T-cell (primary cell): ENCODE results near the gene PCDHGA6. TPM values are rescaled to one million over a fixed set of nuclear protein-coding genes. Genes with fewer than 3 reads are reported as not detected.
A peak's percentile ranks its signal among the peaks of the same experiment; 100 is the strongest.

Experiments
- ATAC-seq, 4 experiments: fragments of 200-7000 bp in 3 of 4; fragments of 150-1000 bp in 1 of 4; cut with Tn5 transposase; replicated peaks in 1 of 4; 1 replicate in 3 of 4; 2 replicates in 1 of 4; pipeline ENCODE4 v1.10.0; 2021; ENCODE audit warnings: moderate library complexity in 3 of 4, mild to moderate bottlenecking in 2 of 4, moderate number of reproducible peaks in 1 of 4
- CTCF ChIA-PET, 2 donors: fragments of 300-600 bp; sonication (Branson Sonifier 250); formaldehyde crosslinking; loops; one replicate each; lab custom pipeline; 2022; ENCODE audit warnings: antibody characterized with exemption in 2 of 2; lab: Charles Lee
- POLR2A ChIA-PET, 2 donors: fragments of 300-600 bp; sonication (Branson Sonifier 250); formaldehyde crosslinking; loops; one replicate each; lab custom pipeline; 2022; ENCODE audit warnings: antibody characterized with exemption in 2 of 2; lab: Charles Lee
- DNase-seq, 35 experiments: peaks; one replicate each; pipeline versions ENCODE4 v3.0.0 to v3.0.0-alpha.2; 2013 to 2023
- H3K27ac ChIP-seq: one replicate; pipeline ENCODE4 v1.5.1; 2013; ENCODE audit warnings: low read length
- H3K27me3 ChIP-seq, 2 experiments: replicated peaks in 1 of 2; 1 replicate in 1 of 2; 2 replicates in 1 of 2; pipeline versions ENCODE4 v1.6.1 to v1.7.0; 2013; ENCODE audit warnings: low read length in 1 of 2, mixed read lengths in 1 of 2; ENCODE audit not compliant: control insufficient read depth in 2 of 2, insufficient read depth in 2 of 2; ENCODE audit errors: extremely low read depth in 1 of 2
- H3K36me3 ChIP-seq, 2 donors: 1 replicate in 1 of 2; 2 replicates in 1 of 2; pipeline versions ENCODE4 v1.6.1 to v1.7.0; 2013; ENCODE audit warnings: low read length in 1 of 2; ENCODE audit not compliant: control insufficient read depth in 2 of 2, insufficient read depth in 1 of 2; ENCODE audit errors: extremely low read depth in 1 of 2
- H3K4me1 ChIP-seq, 2 experiments: 1 replicate in 1 of 2; 2 replicates in 1 of 2; pipeline versions ENCODE4 v1.6.1 to v1.7.0; 2013; ENCODE audit warnings: low read length in 2 of 2, mixed read lengths in 1 of 2; ENCODE audit not compliant: insufficient read depth in 2 of 2, control insufficient read depth in 1 of 2; ENCODE audit errors: extremely low read depth in 1 of 2
- H3K4me3 ChIP-seq, 2 donors: 1 replicate in 1 of 2; 2 replicates in 1 of 2; pipeline versions ENCODE4 v1.5.1 to v1.7.0; 2013; ENCODE audit warnings: mild to moderate bottlenecking in 2 of 2, low read length in 1 of 2, moderate library complexity in 1 of 2; ENCODE audit not compliant: control insufficient read depth in 1 of 2; ENCODE audit errors: extremely low read depth in 1 of 2
- H3K9me3 ChIP-seq: 2 replicates; pipeline ENCODE4 v1.7.0; 2013
- H3K27ac Mint-ChIP-seq, 2 donors: one replicate each; pipeline ENCODE4 v1.8.0; 2020 to 2021; ENCODE audit warnings: mild to moderate bottlenecking in 2 of 2, mixed read lengths in 2 of 2
- H3K27me3 Mint-ChIP-seq, 2 donors: one replicate each; pipeline ENCODE4 v1.8.0; 2021 to 2022; ENCODE audit warnings: mixed read lengths in 2 of 2
- H3K36me3 Mint-ChIP-seq: one replicate; pipeline ENCODE4 v1.8.0; 2021; ENCODE audit warnings: mixed read lengths
- H3K4me1 Mint-ChIP-seq, 3 donors: one replicate each; pipeline ENCODE4 v1.8.0; 2020 to 2022; ENCODE audit warnings: mixed read lengths in 3 of 3, mild to moderate bottlenecking in 1 of 3
- H3K4me3 Mint-ChIP-seq, 3 donors: one replicate each; pipeline ENCODE4 v1.8.0; 2020 to 2022; ENCODE audit warnings: mild to moderate bottlenecking in 3 of 3, mixed read lengths in 3 of 3, moderate library complexity in 3 of 3
- H3K9me3 Mint-ChIP-seq, 3 donors: one replicate each; pipeline ENCODE4 v1.8.0; 2020 to 2022; ENCODE audit warnings: mixed read lengths in 3 of 3
- WGBS: methylation state at CpG from one replicate; pipeline ENCODE4 v1.1.5; 2013; ENCODE audit warnings: missing lambda C conversion rate; ENCODE audit not compliant: insufficient coverage; 5-methylcytosine and 5-hydroxymethylcytosine counted together
- total RNA-seq, 35 experiments: library from RNA in 6 of 35; stranded (reverse) in 6 of 35; fragments of 120-200 nt in 1 of 35; gene quantifications; one replicate each; pipeline versions ENCODE4 v1.2.1 to v1.2.4 and lab custom pipeline; 2013 to 2026

PCDHGA6 gene
- total RNA-seq, 5 donors from 2014 or later (not counting 1 experiment from before 2014, with no cell fraction given), result 0.19 to 0.64 (median 0.28) TPM

GRCh38 chr5:141356133-141356532, 17.6 kb upstream of the PCDHGA6 start:
- CTCF ChIA-PET, result no interaction called here

DNA sequence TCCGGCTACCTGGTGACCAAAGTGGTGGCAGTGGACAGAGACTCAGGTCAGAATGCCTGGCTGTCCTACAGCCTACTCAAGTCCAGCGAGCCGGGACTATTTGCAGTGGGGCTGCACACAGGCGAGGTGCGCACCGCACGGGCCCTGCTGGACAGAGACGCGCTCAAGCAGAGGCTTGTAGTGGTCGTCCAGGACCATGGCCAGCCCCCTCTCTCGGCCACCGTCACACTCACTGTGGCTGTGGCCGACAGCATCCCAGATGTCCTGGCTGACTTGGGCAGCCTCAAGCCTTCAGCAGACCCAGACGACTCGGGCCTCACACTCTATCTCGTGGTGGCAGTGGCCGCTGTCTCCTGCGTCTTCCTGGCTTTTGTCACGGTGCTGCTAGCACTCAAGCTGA, 16.7 kb upstream of the PCDHGA6 start:
- Histone ChIP-seq H3K27ac (no peak overlapping the region), H3K36me3 (no peaks in the 10 kb centered on the region), H3K27me3 (peaks cover 11 to 49% of the 10 kb centered on the region in 2 experiments), H3K4me3 (no peak overlapping the region), H3K4me1 (peaks cover 0 to 4% of the 10 kb centered on the region in 2 experiments), H3K9me3 (peaks cover 2% of the 10 kb centered on the region)
- CTCF ChIA-PET, result interaction anchor here in 1 of 2 donors (0.7 kb wide), 1 partner anchor 18 kb away, joined by 3 read pairs; the partner anchor contains the start of gene PCDHGA2
- ATAC-seq, result no peak
- POLR2A ChIA-PET, result no interaction called here
- WGBS, result 52% methylated on average over 19 of the region's 19 CpGs
- peaks cover 11% of the 10 kb centered on the region for H3K36me3 Mint-ChIP-seq
- peaks cover 23 to 40% (median 37%) of the 10 kb centered on the region in 3 donors for H3K9me3 Mint-ChIP-seq
- H3K4me3 Mint-ChIP-seq, result no peak overlapping the region
- no peak for DNase-seq
- H3K27ac Mint-ChIP-seq, result no peak overlapping the region
- H3K27me3 Mint-ChIP-seq, result peaks cover 67 to 82% of the 10 kb centered on the region in 2 donors
- peaks cover 0 to 2% (median 0%) of the 10 kb centered on the region in 3 donors for H3K4me1 Mint-ChIP-seq

More at GRCh38 chr5:141356133-141356532, 17.6 kb upstream of the PCDHGA6 start:
- H3K4me1 Mint-ChIP-seq, result peaks cover 0 to 2% (median 0%) of the 10 kb centered on the region in 3 donors
- no peak for DNase-seq
- no peaks in the 10 kb centered on the region for H3K36me3 ChIP-seq
- peaks cover 0 to 4% of the 10 kb centered on the region in 2 experiments for H3K4me1 ChIP-seq
- 61% methylated on average over 4 of the region's 5 CpGs for WGBS
- H3K27me3 Mint-ChIP-seq, result peaks cover 67 to 81% of the 10 kb centered on the region in 2 donors
- H3K27ac ChIP-seq, result no peak overlapping the region
- H3K4me3 Mint-ChIP-seq, result no peak overlapping the region
- peaks cover 9% of the 10 kb centered on the region for H3K36me3 Mint-ChIP-seq
- POLR2A ChIA-PET, result interaction anchor here in 1 of 2 donors (1.0 kb wide), 2 partner anchors 12 to 26 kb away, joined by 3 to 5 read pairs; partner anchors contain the start of gene PCDHGA1
- peaks cover 21 to 37% (median 34%) of the 10 kb centered on the region in 3 donors for H3K9me3 Mint-ChIP-seq
- H3K4me3 ChIP-seq, result no peak overlapping the region
- no peak overlapping the region for H3K27ac Mint-ChIP-seq
- peaks cover 11 to 51% of the 10 kb centered on the region in 2 experiments for H3K27me3 ChIP-seq
- peaks cover 2% of the 10 kb centered on the region for H3K9me3 ChIP-seq
- ATAC-seq, result no peak

DNA sequence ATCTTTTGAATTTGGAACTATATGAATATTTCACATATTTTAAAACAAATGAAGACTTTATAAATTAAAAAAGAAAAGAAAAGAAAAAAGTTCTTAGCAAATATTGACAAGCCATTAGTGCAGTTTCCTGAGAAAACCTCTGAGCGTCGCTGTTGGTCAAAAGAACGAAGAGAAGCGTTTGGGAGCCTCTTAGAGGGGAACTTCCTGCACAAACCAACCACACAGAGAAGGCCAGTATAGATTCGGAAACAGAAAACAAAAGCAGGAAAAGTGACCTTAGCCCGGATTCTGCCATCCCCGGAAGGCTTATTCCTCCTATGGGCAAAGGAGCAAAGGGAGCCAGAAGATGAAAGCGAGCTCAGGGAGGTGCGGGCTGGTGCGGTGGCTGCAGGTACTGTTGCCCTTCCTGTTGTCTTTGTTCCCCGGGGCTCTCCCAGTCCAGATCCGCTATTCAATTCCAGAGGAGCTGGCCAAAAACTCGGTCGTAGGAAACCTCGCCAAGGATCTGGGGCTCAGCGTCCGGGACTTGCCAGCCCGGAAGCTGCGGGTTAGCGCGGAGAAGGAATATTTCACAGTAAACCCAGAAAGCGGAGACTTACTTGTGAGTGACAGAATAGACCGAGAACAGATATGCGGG, 13.8 kb upstream of the PCDHGA6 start, which contains the start of gene PCDHGB2:
Gene PCDHGB2, plus strand, starts transcription at position 205 of the 637 bp plus-strand sequence. Its CDS starts 142 bp downstream, at position 347.
- H3K4me3 Mint-ChIP-seq, result peak within 1 kb of the TSS; percentile 50 to 79 (median 70)
- Histone ChIP-seq H3K36me3 (peaks cover 0 to 3% of the 10 kb centered on the region in 2 donors), H3K4me3 (peak within 1 kb of the TSS; percentile 37 to 58), H3K27me3 (peaks cover 22 to 55% of the 10 kb centered on the region in 2 experiments), H3K4me1 (peaks cover 0 to 3% of the 10 kb centered on the region in 2 experiments), H3K27ac (no peak within 1 kb of the TSS), H3K9me3 (peaks cover 8% of the 10 kb centered on the region)
- peak in 1 of 4 experiments; percentile 54 for ATAC-seq
- CTCF ChIA-PET, result interaction anchor here (0.6 to 1.1 kb wide), 2 partner anchors 204 kb away, joined by 4 to 8 read pairs; no protein-coding TSS in a partner anchor
- H3K27me3 Mint-ChIP-seq, result peaks cover 72 to 90% of the 10 kb centered on the region in 2 donors
- POLR2A ChIA-PET, result no interaction called here
- 21% methylated on average over 16 of the region's 24 CpGs for WGBS
- H3K4me1 Mint-ChIP-seq, result peaks cover 0 to 2% (median 0%) of the 10 kb centered on the region in 3 donors
- peaks cover 18% of the 10 kb centered on the region for H3K36me3 Mint-ChIP-seq
- no peak within 1 kb of the TSS for H3K27ac Mint-ChIP-seq
- DNase-seq, result peak in 1 of 35 experiments; percentile 55
- H3K9me3 Mint-ChIP-seq, result peaks cover 28 to 51% (median 50%) of the 10 kb centered on the region in 3 donors

DNA sequence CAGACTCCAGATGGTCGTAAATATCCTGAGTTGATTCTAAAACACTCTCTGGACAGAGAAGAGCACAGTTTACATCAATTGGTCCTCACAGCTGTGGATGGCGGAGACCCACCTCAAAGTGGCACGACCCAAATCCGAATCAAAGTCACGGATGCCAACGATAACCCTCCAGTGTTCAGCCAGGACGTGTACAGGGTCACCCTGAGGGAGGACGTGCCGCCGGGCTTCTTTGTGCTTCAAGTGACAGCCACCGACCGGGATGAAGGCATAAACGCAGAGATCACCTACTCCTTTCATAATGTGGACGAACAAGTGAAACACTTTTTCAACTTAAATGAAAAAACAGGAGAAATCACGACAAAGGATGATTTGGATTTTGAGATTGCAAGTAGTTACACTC, 13.0 kb upstream of the PCDHGA6 start:
- Mint-ChIP-seq H3K4me1 (peaks cover 0 to 2% (median 0%) of the 10 kb centered on the region in 3 donors), H3K27ac (no peak overlapping the region), H3K4me3 (no peak overlapping the region), H3K36me3 (peaks cover 20% of the 10 kb centered on the region), H3K9me3 (peaks cover 28 to 55% (median 54%) of the 10 kb centered on the region in 3 donors), H3K27me3 (peaks cover 74 to 91% of the 10 kb centered on the region in 2 donors)
- ATAC-seq, result no peak
- WGBS, result 64% methylated on average over 11 of the region's 15 CpGs
- Histone ChIP-seq H3K27me3 (peaks cover 29 to 54% of the 10 kb centered on the region in 2 experiments), H3K9me3 (peaks cover 8% of the 10 kb centered on the region), H3K27ac (no peak overlapping the region), H3K4me3 (peak overlapping the region in 1 of 2 donors; percentile 58), H3K4me1 (no peaks in the 10 kb centered on the region), H3K36me3 (peaks cover 0 to 4% of the 10 kb centered on the region in 2 donors)
- POLR2A ChIA-PET, result no interaction called here
- no peak for DNase-seq
- CTCF ChIA-PET, result interaction anchor here in 1 of 2 donors (1.1 kb wide), 1 partner anchor 203 kb away, joined by 8 read pairs; no protein-coding TSS in a partner anchor

- Histone ChIP-seq H3K27ac (no peak overlapping the region), H3K9me3 (peaks cover 11% of the 10 kb centered on the region), H3K4me1 (no peaks in the 10 kb centered on the region), H3K4me3 (no peak overlapping the region), H3K36me3 (peaks cover 0 to 4% of the 10 kb centered on the region in 2 donors), H3K27me3 (peaks cover 36 to 52% of the 10 kb centered on the region in 2 experiments)
- ATAC-seq, result no peak
- Mint-ChIP-seq H3K9me3 (peaks cover 23 to 48% (median 47%) of the 10 kb centered on the region in 3 donors), H3K27me3 (peaks cover 74 to 85% of the 10 kb centered on the region in 2 donors), H3K27ac (no peak overlapping the region), H3K36me3 (peaks cover 20% of the 10 kb centered on the region), H3K4me1 (peaks cover 0 to 2% (median 0%) of the 10 kb centered on the region in 3 donors), H3K4me3 (peak overlapping the region in 1 of 3 donors; percentile 7)
- no peak for DNase-seq
- POLR2A ChIA-PET, result no interaction called here
- CTCF ChIA-PET, result no interaction called here
Observed at GRCh38 chr5:141362719-141363118, 11.0 kb upstream of the PCDHGA6 start.

DNA sequence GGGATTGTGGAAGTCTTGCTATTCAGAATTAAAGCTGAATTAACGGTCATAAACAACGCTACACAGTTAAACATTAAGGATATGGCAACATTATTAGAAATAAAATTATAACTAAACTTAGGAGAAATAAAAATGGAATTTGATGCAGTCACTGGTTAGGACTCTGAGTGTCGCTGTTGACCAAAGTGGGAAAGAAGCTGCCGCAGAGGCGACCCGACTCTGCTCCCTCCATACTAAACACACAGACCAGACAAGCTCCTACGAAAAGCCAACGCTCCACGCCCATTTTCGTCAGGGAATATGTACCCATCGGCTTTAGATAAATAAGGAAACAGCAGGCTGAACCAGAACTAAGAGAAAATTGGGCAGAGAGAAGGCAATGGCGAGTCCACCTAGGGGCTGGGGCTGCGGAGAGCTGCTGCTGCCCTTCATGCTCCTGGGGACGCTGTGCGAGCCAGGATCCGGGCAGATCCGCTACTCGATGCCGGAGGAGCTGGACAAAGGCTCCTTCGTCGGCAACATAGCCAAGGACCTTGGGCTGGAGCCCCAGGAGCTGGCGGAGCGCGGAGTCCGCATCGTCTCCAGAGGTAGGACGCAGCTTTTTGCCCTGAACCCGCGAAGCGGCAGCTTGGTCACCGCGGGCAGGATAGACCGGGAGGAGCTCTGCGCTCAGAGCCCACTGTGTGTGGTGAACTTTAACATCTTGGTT, 9.6 kb upstream of the PCDHGA6 start, which contains the start of gene PCDHGA5:
Gene PCDHGA5, plus strand, starts transcription at position 211 of the 709 bp plus-strand sequence. Its CDS starts 169 bp downstream, at position 380.
- CTCF ChIA-PET, result no interaction called here
- peaks cover 0 to 2% (median 0%) of the 10 kb centered on the region in 3 donors for H3K4me1 Mint-ChIP-seq
- Histone ChIP-seq H3K9me3 (peaks cover 11% of the 10 kb centered on the region), H3K4me1 (no peaks in the 10 kb centered on the region), H3K27ac (no peak within 1 kb of the TSS), H3K4me3 (peak within 1 kb of the TSS in 1 of 2 donors; percentile 44), H3K36me3 (peaks cover 0 to 4% of the 10 kb centered on the region in 2 donors), H3K27me3 (peaks cover 39 to 48% of the 10 kb centered on the region in 2 experiments)
- ATAC-seq (no peak), DNase-seq (no peak)
- peak within 1 kb of the TSS in 1 of 3 donors; percentile 11 for H3K4me3 Mint-ChIP-seq
- POLR2A ChIA-PET, result no interaction called here
- 36% methylated on average over 27 of the region's 34 CpGs for WGBS
- no peak within 1 kb of the TSS for H3K27ac Mint-ChIP-seq
- peaks cover 19 to 44% (median 41%) of the 10 kb centered on the region in 3 donors for H3K9me3 Mint-ChIP-seq
- peaks cover 66 to 84% of the 10 kb centered on the region in 2 donors for H3K27me3 Mint-ChIP-seq
- H3K36me3 Mint-ChIP-seq, result peaks cover 20% of the 10 kb centered on the region
